Measurements from ENCODE around the gene TMEM178B.
A peak's percentile ranks its signal among the peaks of the same experiment; 100 is the strongest.
"Not testable (repeated sequence)": the region's sequence is repeated elsewhere in the genome, so short reads cannot be mapped to it uniquely, and the experiment has no call there.

TMEM178B gene

GRCh38 chr7:141073641-141074161 is at the start of gene TMEM178B:
Gene TMEM178B (plus strand): TSS chr7:141074064.
- DNase-seq = no peak

GRCh38 chr7:141024668-141025067 is 49.2 kb upstream of the TMEM178B start:
- DNase-seq = no peak

- DNase-seq = no peak
Measured at GRCh38 chr7:141027043-141027442, 46.8 kb upstream of the TMEM178B start.

GRCh38 chr7:141028767-141029166 is 45.1 kb upstream of the TMEM178B start:
- DNase-seq = no peak

GRCh38 chr7:141032539-141033323 is 41.1 kb upstream of the TMEM178B start:
- not testable (repeated sequence) for DNase-seq

GRCh38 chr7:141038100-141038499 is 35.8 kb upstream of the TMEM178B start:
- not testable (repeated sequence) for DNase-seq

GRCh38 chr7:141039376-141039775 is 34.5 kb upstream of the TMEM178B start:
- no peak for DNase-seq

GRCh38 chr7:141042222-141043193 is 31.4 kb upstream of the TMEM178B start:
- DNase-seq = no peak

- no peak for DNase-seq
Measured at GRCh38 chr7:141043616-141044015, 30.2 kb upstream of the TMEM178B start.

- no peak for DNase-seq
Measured at GRCh38 chr7:141045126-141045841, 28.6 kb upstream of the TMEM178B start.

- no peak for DNase-seq
Measured at GRCh38 chr7:141045842-141046620, 27.8 kb upstream of the TMEM178B start.

- DNase-seq = peak; percentile 83
Measured at GRCh38 chr7:141053626-141054025, 20.2 kb upstream of the TMEM178B start.

- no peak for DNase-seq
Measured at GRCh38 chr7:141055146-141055545, 18.7 kb upstream of the TMEM178B start.

- DNase-seq = no peak
Measured at GRCh38 chr7:141057788-141058187, 16.1 kb upstream of the TMEM178B start.

GRCh38 chr7:141067856-141068255 is 6.0 kb upstream of the TMEM178B start:
- not testable (repeated sequence) for DNase-seq

- peak; percentile 59 for DNase-seq
Measured at GRCh38 chr7:141071260-141071854, 2.5 kb upstream of the TMEM178B start.

- DNase-seq = no peak
Measured at GRCh38 chr7:141071855-141072547, 1.9 kb upstream of the TMEM178B start.

- peak; percentile 14 for DNase-seq
Measured at GRCh38 chr7:141072548-141073172, 1.2 kb upstream of the TMEM178B start.

- DNase-seq = peak; percentile 9
Measured at GRCh38 chr7:141073173-141073640, 657 bp upstream of the TMEM178B start.
